NCI-H2029 (cell line): ENCODE measurements around the gene CDC42SE1.

Source experiments
- DNase-seq: peaks from one replicate; lab custom pipeline; 2025; lab: John Stamatoyannopoulos, UW

The CDC42SE1 gene

GRCh38 chr1:151051356-151052009, 7.9 kb downstream of the CDC42SE1 start:
- DNase-seq, result no peak

- DNase-seq, result no peak
Measured at GRCh38 chr1:151050051-151050688, 9.3 kb downstream of the CDC42SE1 start.

GRCh38 chr1:151049458-151049857, 10.0 kb downstream of the CDC42SE1 start:
- no peak for DNase-seq

GRCh38 chr1:151048645-151049032, 10.8 kb downstream of the CDC42SE1 start:
- no peak for DNase-seq

GRCh38 chr1:151047925-151048644, 11.3 kb downstream of the CDC42SE1 start:
- peak; percentile 22 for DNase-seq

- DNase-seq, result peak; percentile 24
Measured at GRCh38 chr1:151047591-151047924, 11.9 kb downstream of the CDC42SE1 start, which contains the start of gene C1orf56. Gene C1orf56, plus strand, starts transcription at chr1:151047751. Its CDS starts 97 bp downstream, at chr1:151047848.

- no peak for DNase-seq
Measured at GRCh38 chr1:151043163-151043562, 16.3 kb downstream of the CDC42SE1 start.

- DNase-seq, result no peak
Measured at GRCh38 chr1:151039521-151039920, 19.9 kb downstream of the CDC42SE1 start.

GRCh38 chr1:151037032-151037431, 22.4 kb downstream of the CDC42SE1 start:
- DNase-seq, result no peak

GRCh38 chr1:151036356-151036755, 23.1 kb downstream of the CDC42SE1 start, which contains the start of gene BNIPL:
Gene BNIPL, plus strand, starts transcription at chr1:151036586. Its CDS starts 140 bp downstream, at chr1:151036726.
- DNase-seq, result no peak

GRCh38 chr1:151035167-151035566, 24.3 kb downstream of the CDC42SE1 start:
- no peak for DNase-seq

GRCh38 chr1:151032164-151032563, 27.3 kb downstream of the CDC42SE1 start:
- DNase-seq, result no peak

- no peak for DNase-seq
Measured at GRCh38 chr1:151026460-151026859, 33.0 kb downstream of the CDC42SE1 start.

GRCh38 chr1:151024540-151025146, 34.8 kb downstream of the CDC42SE1 start:
- DNase-seq, result peak; percentile 27

- DNase-seq, result peak; percentile 27
Measured at GRCh38 chr1:151013518-151013917, 45.9 kb downstream of the CDC42SE1 start.

- no peak for DNase-seq
Measured at GRCh38 chr1:151012684-151013471, 46.5 kb downstream of the CDC42SE1 start.

GRCh38 chr1:151011154-151011850, 48.1 kb downstream of the CDC42SE1 start:
- no peak for DNase-seq

GRCh38 chr1:151010346-151010726, 49.1 kb downstream of the CDC42SE1 start:
- no peak for DNase-seq

GRCh38 chr1:151009674-151010345, 49.6 kb downstream of the CDC42SE1 start:
- no peak for DNase-seq

GRCh38 chr1:151009206-151009587, 50.2 kb downstream of the CDC42SE1 start:
- no peak for DNase-seq
